HG03460 (cell line): Measurements from ENCODE around the gene CCL26.
"Not testable (repeated sequence)": the region's sequence is repeated elsewhere in the genome, so short reads cannot be mapped to it uniquely, and the experiment has no call there.

ENCODE experiments used
- ATAC-seq: cut with Tn5 transposase; IDR thresholded peaks from one replicate; pipeline ENCODE4 v1.9.1; 2021; ENCODE audit not compliant: unreplicated experiment

CCL26 gene

DNA sequence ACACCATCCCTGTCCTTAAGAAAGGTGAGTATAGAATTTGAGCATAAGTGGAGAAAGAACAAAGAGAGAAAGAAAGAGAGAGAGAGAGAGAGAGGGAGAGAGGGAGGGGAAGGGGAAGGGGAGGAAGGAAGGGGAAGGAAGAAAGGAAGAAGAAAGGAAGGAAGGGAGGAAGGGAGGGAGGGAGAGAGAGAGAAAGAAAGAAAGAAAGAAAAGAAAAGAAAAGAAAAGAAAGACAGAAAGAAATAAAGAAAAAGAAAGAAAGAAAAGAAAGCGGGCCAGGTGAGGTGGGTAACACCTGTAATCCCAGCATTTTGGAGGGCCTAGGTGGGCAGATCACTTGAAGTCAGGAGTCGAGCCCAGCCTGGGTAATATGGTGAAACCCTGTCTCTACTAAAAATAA lies 21.7 kb upstream of the CCL26 start:
- ATAC-seq, result no peak

DNA sequence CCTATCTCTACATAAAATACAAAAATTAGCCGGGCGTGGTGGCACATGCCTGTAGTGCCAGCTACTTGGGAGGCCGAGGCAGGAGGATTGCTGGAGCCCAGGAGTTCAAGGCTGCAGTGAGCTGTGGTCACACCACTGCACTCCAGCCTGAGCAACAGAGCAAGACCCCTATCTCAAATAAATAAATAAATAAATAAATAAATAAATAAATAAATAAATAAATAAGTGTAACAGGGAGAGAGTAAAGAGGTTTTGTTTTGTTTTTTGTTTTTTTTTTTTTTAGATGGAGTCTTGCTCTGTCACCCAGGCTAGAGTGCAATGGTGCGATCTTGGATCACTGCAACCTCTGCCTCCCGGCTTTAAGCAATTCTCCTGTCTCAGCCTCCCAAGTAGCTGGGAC lies 20.6 kb upstream of the CCL26 start:
- ATAC-seq, result not testable (repeated sequence)

DNA sequence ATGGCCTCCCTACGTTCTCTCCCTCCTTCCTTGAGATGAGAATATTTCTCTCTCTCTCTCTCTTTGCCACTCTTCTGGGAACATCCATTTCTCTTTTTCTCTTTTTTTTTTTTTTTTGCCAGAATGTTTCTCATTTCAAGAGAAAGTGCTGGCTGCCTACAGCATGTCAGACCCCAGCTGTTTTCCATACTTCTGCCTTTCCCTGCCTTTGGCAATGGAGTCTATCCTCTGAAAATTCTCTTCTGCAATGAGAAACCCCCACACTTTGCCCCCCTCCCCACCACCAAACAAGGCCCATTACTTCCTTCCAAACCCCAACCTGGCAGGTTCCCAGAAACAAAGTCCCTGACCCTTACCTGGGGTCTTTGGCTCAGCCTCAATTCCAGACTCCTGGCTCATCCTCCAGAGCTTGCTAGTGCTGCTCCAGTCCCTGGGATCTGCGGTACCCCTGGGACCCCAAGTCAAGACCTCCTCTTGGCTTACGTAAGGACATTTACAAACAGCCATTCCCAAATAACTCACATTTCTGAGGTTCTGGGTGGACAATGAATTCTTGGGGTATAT lies 17.4 kb upstream of the CCL26 start:
- ATAC-seq, result no peak

DNA sequence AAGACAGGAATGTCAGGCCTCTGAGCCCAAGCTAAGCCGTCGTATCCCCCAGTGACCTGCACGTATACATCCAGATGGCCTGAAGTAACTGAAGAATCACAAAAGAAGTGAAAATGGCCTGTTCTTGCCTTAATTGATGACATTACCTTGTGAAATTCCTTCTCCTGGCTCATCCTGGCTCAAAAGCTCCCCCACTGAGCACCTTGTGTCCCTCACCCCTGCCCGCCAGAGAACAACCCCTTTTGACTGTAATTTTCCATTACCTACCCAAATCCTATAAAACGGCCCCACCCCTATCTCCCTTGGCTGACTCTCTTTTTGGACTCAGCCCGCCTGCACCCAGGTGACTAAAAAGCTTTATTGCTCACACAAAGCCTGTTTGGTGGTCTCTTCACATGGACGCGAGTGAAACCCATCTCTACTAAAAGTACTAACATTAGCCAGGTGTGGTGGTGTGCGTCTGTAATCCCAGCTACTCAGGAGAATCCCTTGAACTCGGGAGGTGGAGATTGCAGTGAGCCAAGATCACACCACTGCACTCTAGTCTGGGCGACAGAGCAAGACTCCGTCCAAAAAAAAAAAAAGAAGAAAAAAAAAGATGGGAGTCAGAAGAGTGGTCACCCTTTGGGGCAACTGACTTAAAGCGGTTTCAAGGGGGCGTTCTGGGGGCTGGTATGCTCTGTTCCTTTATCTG lies 16.3 kb upstream of the CCL26 start:
- not testable (repeated sequence) for ATAC-seq

DNA sequence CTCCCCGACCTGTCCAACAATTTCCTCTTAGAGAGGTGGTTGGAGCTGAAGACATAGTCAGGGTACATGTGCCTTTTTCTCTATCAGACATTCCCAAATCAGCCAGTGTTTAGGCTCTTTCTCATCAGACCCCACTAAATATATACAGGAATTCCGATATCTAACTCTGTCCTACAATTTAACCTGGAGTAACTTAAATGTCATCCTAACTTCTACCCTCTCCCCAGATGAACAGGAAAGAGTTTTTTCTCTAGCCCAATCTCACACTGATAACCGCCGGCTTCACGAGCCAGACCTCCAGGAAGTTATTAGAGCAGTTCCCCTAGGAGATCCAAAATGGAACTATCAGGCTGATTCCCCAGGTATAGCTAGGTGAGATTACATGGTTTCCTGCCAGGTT lies 11.0 kb upstream of the CCL26 start:
- not testable (repeated sequence) for ATAC-seq

DNA sequence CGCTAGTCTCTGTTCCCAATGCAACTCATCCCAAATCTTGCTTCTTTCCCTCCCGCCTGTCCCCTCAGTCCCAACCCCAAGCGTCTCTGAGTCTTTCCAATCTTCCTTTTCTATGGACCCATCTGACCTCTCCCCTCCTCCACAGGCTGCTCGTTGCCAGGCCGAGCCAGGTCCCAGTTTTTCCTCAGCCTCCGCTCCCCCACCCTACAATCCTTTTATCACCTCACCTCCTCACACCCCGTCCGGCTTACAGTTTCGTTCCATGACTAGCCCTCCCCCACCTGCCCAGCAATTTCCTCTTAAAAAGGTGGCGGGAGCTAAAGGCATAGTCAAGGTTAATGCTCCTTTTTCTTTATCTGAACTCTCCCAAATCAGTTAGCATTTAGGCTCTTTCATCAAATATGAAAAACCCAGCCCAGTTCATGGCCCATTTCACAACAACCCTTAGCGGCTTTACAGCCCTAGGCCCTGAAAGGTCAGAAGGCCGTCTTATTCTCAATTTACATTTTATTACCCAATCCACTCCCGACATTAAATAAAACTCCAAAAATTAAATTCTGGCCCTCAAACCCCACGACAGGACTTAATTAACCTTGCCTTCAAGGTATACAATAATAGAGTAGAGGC lies 8.7 kb upstream of the CCL26 start:
- not testable (repeated sequence) for ATAC-seq

DNA sequence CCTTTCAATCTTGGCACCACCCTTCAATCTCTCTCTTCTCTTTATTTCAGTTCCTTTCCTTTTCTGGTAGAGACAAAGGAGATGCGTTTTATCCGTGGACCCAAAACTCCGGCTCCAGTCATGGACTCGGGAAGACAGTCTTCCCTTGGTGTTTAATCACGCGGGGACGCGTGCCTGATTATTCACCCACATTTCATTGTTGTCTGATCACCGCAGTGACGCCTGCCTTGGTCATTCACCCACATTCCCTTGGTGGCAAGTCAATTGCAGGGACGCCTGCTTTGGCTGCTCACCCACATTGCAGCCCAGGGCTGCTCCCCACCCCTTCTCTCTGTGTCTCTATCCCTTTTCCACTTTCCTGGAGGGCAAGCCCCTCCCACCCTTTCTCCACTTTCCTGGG lies 7.5 kb upstream of the CCL26 start:
- ATAC-seq, result not testable (repeated sequence)

DNA sequence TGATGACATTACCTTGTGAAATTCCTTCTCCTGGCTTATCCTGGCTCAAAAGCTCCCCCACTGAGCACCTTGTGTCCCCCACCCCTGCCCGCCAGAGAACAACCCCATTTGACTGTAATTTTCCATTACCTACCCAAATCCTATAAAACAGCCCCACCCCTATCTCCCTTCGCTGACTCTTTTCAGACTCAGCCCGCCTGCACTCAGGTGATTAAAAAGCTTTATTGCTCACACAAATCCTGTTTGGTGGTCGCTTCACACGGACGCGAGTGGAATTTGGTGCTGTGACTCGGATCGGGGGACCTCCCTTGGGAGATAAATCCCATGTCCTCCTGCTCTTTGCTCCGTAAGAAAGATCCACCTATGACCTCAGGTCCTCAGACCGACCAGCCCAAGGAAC lies 7.0 kb upstream of the CCL26 start:
- ATAC-seq, result not testable (repeated sequence)

DNA sequence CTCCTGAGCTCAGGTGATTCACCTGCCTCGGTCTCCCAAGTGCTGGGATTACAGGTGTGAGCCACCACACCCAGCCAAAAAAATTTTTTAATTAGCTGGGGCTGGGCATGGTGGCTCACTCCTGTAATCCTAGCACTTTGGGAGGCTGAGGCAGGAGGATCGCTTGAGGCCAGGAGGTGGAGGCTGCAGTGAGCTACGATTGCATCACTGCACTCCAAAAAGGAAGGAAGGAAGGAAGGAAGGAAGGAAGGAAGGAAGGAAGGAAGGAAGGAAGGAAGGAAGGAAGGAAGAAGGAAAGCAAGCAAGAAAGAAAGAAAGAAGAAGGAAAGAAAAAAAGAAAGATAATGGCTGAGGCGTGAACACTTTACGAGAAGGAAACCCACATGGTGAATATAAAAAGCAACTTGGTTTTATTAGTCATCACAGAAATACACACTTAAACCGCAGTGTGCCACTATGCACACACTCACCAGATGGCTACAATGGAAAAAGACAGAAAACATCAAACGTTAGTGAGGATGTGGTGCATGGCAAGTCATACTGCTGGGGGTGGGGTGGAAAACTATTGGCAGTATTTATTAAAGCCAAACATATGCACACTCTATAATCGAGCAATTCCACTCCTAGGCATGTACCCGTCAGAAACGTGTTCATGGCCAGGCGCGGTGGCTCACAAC lies 4.4 kb upstream of the CCL26 start:
- no peak for ATAC-seq

DNA sequence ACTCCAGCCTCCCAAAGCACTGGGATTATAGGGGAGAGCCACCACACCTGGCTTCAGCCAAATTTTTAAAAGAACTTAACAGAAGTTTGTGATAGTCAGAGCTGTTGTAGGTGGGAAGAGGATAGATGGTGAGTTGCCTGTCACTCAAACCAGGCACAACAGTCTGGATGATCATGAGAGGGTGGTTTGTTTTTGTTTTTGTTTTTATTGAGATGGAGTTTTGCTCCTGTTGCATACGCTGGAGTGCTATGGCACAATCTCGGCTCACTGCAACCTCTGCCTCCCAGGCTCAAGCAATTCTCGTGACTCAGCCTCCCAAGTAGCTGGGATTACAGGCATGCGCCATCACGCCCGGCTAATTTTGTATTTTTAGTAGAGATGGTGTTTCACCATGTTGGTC lies 1.9 kb upstream of the CCL26 start:
- ATAC-seq, result not testable (repeated sequence)

DNA sequence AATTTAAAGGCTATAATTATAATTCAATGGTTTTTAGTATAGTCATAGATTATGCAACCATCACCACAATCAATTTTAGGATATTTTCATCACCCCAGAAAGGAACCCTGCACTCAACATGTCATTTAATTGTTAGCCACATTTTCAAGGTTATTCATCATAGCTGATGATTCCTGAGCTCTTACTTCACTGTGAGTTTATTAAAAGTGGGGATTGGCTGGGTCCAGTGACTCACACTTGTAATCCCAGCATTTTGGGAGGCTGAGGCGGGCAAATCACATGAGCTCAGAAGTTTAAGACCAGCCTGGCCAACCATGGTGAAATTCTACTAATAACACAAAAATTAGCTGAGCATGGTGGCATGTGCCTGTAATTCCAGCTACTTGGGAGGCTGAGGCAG lies 787 bp downstream of the CCL26 start:
- no peak for ATAC-seq

DNA sequence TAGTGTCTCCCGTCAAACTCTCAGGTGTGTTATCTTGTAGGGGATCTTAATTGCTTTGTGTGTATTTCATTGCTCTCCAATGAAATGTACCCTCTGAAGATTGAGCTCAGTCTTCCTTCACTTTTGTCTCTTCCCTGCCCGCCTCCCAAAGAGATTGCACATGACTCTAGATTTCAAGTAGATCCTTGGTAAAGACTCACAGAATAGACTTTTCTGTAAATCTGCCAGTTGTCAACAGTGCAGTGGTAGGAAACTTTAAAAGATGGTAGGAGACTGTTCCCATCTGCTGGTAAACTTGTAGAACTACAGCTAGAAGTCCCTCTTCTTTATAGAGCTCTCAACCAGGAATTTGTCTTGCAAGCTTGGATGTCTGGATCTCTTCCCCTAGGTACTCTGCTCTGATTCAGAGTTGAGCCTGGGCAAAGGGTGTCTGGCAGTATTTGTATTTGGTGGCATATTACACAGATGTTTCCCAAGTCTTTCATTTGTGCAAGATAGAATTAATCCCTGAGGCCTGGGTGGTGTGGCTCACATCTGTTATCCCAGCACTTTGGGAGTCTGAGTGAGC lies 9.6 kb downstream of the CCL26 start:
- ATAC-seq, result peak; percentile 67

DNA sequence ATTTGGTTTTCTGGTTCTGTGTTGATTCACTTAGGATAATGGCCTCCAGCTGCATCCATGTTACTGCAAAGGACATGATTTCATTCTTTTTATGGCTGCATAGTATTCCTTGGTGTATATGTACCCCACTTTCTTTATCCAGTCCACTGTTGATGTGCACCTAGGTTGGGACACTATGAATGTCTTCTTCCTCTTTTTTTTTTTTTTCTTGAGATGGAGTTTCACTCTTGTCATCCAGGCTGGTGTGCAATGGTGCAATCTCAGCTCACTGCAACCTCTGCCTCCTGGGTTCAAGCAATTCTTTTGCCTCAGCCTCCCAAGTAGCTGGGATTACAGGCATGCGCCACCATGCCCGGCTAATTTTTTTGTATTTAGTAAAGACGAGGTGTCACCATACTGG lies 10.2 kb downstream of the CCL26 start:
- not testable (repeated sequence) for ATAC-seq

DNA sequence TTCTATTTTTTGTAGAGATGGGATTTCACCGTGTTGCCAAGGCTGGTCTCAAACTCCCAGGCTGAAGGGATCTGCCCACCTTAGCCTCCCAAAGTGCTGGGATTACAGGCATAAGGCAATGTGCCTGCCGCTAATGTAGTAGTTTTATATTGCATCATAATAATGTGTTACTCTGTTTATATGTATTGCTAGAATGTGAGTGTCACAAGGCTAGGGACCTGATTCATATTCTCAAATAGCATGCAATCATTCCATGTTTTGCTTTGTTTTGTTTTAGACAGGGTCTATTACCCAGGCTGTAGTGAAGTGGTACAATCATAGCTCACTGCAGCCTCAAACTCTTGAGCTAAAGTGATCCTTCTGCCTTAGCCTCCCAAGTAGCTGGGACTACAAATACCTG lies 13.5 kb downstream of the CCL26 start:
- ATAC-seq, result no peak

DNA sequence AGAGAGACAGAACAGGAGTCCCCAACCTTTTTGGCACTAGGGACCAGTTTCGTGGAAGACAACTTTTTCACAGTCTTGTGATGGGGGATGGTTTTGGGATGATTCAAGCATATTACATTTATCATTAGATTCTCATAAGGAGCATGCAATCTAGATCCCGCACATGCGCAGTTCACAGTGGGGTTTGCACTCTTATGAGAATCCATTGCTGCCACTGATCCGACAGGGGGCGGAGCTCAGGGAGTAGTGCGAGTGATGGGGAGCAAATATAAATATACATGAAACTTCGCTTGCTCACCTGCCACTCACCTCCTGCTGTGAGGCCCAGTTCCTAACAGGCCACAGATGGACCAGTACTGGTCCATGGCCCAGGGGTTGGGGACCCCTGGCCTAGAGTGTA lies 14.2 kb downstream of the CCL26 start:
- no peak for ATAC-seq

DNA sequence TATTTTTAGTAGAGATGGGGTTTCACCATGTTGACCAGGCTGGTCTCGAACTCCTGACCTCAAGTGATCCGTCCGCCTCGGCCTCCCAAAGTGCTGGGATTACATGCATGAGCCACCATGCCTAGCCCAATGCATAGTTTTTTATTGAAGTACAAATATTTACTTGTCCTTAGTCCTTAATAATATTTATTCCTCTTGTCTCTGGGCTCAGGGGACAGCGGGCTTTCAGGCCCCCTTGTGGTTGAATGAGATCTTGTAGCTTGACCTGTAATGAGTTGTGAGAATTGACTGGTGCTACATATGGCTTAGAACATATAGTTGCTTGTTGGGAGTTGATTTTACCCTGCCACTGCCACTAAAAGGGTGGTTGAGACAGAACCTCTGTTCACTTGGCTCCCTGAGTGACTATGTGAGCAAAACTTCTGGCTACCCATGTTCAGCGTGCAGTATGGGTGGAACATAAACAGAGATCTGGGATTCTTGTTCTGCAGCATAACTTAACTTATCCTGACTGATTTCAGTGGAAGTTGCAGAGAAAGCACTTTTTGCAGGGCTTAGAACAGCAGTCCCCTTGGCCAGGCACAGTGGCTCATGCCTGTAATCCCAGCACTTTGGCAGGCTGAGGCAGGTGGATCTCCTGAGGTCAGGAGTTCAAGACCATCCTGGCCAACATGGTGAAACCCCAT lies 14.9 kb downstream of the CCL26 start:
- no peak for ATAC-seq

DNA sequence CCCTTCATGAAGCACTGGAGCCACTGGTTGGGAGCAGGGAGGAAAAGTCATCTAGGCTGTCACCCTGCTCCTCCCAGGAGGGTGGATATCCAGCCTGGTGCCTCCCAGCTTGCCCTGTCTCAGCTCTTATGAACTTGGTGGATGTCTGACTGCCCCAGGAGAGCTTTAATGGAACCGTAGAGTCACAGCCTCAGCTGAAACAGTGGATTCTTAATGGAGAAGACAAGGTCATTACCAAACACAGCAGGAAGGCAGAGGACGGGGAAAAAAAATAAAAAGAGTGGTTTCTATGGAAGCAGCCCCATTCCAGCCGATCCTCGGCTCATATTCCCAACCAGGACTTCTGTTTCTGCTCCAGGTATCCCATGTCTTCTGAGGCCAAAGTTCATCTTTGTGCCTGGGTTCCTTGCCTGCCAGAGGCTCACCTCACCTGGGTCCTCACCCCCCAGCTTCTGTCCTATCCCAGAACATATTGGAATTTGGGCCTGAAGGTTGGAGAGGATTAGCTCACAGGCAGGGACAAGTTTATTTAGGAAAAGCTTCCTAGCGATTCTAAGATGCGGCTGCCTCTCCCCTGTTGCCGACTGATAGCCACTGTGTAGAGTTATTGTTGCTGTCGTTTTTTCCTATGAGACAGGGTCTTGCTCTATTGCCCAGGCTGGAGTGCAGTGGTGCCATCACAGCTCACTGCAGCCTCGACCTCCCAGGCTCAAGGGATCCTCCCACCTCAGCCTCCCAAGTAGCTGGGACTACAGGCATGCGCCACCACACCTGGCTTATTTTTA lies 15.6 kb downstream of the CCL26 start:
- no peak for ATAC-seq

DNA sequence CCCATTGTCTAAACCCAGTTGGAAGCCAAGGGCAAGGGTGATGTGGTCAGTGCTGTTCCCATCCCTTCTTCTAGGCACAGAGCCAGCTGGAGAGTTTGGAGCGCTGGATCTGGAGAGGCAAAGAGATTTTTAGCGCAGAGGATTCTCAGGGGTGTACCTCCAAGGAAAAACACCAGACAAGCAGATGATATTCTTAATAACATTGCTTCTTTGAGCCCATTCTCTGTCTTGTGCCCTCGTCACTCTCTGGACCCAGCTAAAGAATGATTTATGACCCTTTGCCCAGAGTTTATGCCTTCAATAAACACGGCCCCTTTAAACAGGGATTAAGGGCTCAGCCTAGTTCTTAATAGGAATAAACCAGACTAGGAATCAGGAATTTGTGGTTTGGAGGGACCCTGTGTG lies 28.6 kb downstream of the CCL26 start:
- ATAC-seq, result no peak

DNA sequence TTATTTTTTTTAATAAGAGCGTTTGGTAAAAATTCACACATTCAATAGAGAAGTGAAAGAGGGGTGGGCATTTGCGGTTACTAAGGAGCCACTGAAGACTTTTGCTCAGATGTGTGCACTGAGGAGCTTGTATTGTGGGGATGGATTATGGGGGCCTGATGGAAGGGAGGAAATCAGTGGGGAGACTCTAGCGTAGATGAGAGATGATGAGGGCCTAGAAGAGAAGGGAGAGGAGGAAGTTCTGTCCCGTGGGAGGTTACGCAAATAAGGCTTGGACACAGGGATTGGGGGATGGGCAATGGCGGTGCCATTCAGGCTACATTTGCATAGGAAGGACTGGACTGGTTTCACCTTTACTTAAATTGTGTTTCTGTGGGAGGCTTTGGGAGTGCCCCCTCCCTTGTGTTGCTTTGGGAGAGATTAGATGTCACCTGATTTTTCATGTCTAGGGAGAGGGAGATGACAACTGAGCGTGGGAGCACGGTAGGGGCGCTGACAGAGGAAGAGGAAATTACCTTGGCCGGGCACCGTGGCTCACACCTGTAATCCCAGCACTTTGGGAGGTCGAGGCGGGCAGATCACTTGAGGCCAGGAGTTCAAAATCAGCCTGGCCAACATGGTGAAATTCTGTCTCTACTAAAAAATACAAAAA lies 31.0 kb downstream of the CCL26 start:
- no peak for ATAC-seq
